NOMO-1 (cell line): ENCODE data around the gene CRACR2B.

Experiments used
- DNase-seq, 2 experiments: peaks; one replicate each; lab custom pipeline; 2025; ENCODE audit not compliant: unreplicated experiment in 2 of 2; lab: John Stamatoyannopoulos, UW

Gene CRACR2B

DNA sequence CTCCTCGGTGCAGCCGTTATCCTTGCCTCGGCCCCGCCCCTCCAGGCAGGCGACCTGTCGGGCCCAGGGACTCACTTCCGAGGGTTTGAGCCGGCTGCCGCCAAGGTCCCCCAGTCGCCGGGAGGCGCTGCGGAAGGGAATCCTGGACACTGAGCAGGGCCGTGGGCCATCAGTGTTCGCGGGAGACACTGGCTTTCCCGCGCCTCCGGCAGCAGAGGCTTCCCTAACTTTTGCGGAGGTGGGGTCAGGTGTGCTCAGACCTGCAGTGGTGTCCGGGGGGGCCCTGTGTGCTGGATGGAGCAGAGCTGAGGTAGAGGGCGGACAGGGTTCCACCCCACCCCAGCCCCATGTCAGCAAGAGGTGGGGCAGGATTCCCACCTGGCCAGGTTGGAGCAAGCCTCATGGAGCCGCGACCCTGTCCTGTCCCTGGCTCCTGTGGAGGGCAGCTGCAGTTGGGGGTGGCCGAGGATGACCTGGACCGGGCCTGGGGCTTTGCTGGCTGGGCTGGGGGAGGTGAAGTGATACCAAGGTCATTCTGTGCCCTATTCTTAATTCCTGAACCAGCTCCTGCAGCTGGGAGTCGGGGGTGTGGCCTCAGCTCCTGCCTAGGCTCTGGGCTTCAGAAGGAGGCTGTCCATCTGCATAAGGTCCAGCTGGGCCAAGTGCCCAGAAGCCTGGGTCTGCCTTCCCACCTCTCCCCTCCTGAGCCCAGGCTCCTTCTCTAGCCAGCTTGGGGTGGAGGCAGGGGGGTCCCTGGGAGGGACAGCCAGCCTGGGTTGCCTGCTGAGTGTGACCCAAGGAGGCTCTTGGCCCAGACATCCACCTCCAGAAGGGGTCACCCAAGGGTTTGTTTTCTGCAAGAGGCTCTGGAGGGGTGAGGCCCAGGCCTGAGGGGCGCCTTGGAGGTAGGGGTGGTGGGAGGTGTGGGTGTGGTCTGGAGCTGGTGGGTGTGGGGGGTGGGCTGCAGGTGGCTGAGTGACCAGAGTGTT, 23.4 kb downstream of the CRACR2B start:
- no peak for DNase-seq

DNA sequence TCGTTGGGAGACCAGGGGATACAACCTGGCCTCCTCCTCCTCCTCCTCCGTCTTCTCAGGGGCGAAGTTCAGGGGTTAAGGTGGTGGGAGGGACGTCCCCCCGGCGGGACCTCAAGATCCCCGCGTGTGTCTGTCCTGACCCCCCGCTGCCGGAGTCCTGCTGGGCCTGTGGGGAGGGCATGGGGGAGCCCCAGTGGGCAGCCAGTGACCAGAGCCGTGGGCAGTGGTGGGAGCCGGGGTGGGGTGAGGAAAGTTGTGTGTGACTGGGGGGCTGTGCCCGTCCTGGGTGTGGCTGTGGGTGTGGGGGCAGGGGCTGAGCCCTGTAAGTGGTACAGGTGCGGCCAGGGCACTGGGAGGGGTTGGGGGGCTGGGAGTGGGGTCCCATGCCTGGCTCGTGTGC, 25.0 kb downstream of the CRACR2B start:
- DNase-seq = no peak

DNA sequence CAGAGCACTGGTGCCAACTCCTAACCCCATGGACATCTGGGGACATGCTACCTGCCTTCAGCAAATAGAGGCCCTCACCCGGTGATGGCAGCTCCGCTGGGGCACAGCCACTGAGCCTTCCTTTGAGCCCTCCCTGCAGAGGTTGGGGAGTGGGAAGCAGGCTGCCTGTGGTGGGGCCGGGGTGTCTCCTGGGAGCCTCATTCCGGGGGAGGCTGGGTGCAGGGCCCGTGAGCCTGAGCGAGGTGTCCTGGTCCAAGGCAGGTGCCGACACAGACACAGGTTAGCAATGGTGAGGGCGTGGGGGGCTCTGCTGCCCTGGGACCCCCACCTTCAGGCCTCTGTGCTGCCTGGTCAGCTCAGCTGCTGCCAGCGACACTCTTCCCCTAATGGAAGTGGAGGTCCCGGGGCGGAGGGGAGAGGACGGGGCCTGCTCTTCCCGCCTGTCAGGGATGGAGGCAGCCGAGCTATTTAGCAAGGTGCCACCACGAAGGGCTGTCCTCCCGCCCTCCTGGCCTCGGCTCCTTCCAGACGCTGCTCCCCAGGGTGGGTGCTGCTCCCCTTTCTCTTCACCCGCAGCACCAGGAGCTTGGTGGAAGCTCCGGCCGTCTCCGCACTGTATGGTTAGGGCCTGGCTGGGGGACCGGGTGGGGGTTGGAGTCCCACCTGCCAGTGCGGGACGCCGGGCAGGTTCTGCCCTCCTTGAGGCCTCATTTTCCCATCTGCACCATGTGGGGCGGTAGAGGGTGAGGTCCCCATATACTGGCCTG, 26.1 kb downstream of the CRACR2B start:
- DNase-seq = no peak

DNA sequence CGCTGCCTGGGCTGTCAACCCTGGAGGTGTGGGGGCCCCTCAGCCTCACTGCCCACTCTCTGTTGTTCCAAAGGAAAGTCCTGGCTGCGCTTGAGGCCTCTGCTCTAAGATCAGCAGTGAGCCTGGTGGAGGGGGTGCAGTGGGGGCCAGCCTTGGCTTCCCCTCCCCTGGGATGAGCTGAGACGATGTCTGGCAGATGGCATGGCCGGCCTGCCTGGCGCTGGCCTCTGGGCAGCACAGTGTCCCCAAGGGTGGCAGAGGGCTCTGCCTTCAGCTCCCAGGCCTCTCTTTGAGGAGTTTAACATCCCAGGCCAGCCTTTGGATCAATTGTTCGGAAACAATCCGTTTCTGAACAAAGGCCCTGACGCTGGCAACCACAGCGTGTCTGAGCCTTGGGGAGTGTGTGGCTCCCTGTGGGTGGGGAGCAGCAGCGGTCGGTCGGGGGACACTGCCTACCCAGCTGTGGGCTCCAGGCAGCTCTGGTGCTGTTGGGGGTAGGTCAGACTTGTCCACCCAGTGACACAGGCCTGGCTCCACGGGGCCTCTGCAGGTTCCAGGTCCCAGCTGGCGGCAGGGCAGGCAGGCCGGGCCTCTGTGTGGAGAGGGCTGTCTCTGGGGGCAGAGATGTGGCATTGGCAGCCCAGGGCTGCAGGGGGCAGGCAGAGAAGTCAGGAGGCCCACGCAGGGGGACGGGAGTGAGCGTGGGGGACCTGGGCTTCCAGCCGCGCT, 27.0 kb downstream of the CRACR2B start:
- DNase-seq = no peak

- DNase-seq = no peak
Measured at GRCh38 chr11:855330-855674, 27.6 kb downstream of the CRACR2B start.

GRCh38 chr11:855796-856195, 28.1 kb downstream of the CRACR2B start:
- DNase-seq = no peak

GRCh38 chr11:856397-856796, 28.7 kb downstream of the CRACR2B start:
- no peak for DNase-seq

- DNase-seq = no peak
Measured at GRCh38 chr11:858053-858761, 30.5 kb downstream of the CRACR2B start.

GRCh38 chr11:858762-859339, 31.1 kb downstream of the CRACR2B start:
- DNase-seq = no peak

GRCh38 chr11:859394-860131, 31.8 kb downstream of the CRACR2B start:
- DNase-seq = no peak

- DNase-seq = no peak
Measured at GRCh38 chr11:860234-861104, 32.8 kb downstream of the CRACR2B start.

DNA sequence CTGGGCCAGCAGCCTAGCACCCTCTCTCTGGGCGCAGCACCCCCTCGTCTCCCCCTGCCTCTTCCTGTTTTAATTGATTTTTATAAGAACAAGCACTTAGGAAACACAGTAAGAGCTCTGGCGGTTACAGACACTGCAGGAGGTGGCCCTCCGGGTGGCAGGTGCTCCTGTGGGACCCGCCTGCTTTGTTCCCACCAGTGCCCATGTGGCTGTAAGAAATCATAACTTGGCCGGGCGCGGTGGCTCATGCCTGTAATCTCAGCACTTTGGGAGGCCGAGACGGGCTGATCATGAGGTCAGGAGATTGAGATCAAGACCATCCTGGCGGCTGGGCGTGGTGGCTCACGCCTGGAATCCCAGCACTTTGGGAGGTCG, 33.4 kb downstream of the CRACR2B start:
- DNase-seq = no peak

GRCh38 chr11:862081-862661, 34.5 kb downstream of the CRACR2B start:
- DNase-seq = no peak

GRCh38 chr11:862696-863022, 34.9 kb downstream of the CRACR2B start:
- DNase-seq = no peak

DNA sequence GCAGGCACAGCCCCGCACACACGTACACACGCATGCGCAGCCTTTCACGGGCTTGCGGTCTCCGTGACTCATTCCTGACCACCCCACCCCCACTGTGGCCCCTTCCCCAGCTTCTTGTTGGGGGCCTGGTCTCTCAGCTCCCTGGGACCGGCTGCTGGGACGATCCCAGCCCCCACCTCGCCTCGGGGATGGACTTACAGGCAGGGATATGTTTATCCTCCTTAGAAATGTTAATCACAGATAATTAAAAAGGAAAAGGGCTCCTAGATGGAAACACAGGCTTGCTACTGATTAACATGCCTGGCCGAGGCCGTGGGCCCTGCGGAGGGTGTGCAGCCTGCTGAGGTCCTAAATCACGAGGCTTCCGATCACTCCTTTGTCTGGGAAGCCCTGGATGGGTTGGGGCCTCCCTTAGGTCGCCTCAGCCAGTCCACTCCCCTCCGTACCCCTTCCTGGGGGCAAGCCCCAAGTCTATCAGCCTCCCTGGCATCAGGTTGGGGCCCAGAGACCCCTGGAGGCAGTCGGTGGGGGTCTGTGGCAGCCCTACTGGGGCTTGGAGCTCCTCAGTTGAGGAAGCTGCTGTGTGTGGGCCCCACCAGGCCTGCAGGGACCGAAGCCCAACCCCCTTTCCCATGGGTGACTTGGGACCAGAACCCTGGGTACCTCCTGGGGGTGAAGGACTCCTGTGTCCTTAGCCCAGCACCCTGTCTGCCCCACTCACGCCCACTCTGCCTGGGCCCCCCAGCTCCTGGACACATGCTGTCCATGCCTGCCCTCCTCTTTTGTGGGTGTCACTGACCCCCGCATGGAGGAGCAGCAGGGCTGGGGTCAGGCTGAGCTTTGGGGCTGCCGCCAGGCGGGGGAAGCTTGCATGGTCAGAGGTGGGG, 35.5 kb downstream of the CRACR2B start:
- no peak for DNase-seq

DNA sequence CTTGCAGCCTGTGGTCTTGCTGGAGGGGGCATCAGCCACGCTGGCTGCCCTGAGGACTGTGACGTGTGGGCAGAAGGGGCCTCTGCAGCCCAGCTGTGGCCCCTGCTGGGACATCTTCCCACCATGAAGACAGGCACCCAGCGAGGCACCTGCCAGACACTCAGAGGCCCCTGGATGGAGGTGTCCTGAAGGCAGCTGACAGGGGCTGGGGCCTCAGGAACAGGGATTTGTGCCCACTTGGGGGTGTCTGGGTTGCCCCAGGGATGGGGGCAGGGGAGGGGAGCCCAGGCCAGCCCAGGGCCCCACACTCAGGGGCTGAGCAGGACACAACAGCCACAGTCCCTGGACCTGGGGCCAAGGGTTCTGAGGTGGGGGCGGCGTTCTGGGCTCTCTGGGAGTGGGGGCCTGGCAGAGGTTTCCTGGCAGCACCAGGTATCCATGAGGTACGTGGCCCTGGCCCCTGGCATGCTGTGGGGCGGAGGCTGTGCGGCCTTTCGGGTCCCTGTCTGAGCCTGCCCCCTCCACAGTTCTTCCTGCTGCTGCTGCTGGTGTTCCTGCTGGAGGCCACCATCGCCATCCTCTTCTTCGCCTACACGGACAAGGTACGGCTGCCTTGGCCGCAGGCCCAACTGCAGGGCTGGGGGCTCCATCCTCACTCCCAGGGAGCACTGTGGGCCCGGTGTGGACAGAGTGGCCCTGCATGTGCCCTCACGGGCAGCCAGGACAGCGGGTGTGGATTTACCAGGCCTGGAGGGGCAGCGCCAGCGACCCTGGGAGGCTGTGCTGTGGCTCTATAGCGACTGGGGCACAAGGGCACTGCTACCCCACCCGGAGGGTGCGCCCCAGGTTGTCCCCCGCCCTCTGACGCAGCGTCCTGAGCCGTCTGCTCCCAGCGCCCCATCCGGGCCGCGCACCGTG, 36.5 kb downstream of the CRACR2B start:
- no peak for DNase-seq
